CD4-positive, alpha-beta T cell (primary cell): ENCODE results near the gene MIEF2. TPM values are rescaled to one million over a fixed set of nuclear protein-coding genes. Genes with fewer than 3 reads are reported as not detected.
"Not testable (repeated sequence)": the region's sequence is repeated elsewhere in the genome, so short reads cannot be mapped to it uniquely, and the experiment has no call there.

ENCODE experiments used
- ATAC-seq: fragments of 200-7000 bp; cut with Tn5 transposase; one replicate; pipeline ENCODE4 v1.10.0; 2022; ENCODE audit warnings: mild to moderate bottlenecking; ENCODE audit not compliant: poor library complexity
- CTCF ChIA-PET: fragments of 350-600 bp; sonication (Branson Sonifier 250); formaldehyde crosslinking; loops from one replicate; lab custom pipeline; 2021; ENCODE audit warnings: antibody characterized with exemption, inconsistent platforms; lab: Charles Lee
- POLR2A ChIA-PET: fragments of 350-600 bp; sonication (Branson Sonifier 250); formaldehyde crosslinking; loops from one replicate; lab custom pipeline; 2021; ENCODE audit warnings: antibody characterized with exemption, inconsistent platforms; lab: Charles Lee
- DNase-seq, 14 experiments: peaks; one replicate each; pipeline ENCODE4 v3.0.0-alpha.2; 2013 to 2020; ENCODE audit warnings: mixed read lengths in 2 of 14
- H3K27ac ChIP-seq, 2 donors: one replicate each; pipeline versions ENCODE4 v1.5.1 to v1.7.0; 2013; ENCODE audit warnings: low read length in 2 of 2, low read depth in 1 of 2, mild to moderate bottlenecking in 1 of 2
- H3K27me3 ChIP-seq, 2 experiments: 1 replicate in 1 of 2; 2 replicates in 1 of 2; pipeline versions ENCODE4 v1.6.1 to v1.7.0; 2013; ENCODE audit warnings: low read length in 2 of 2, control low read depth in 1 of 2, mild to moderate bottlenecking in 1 of 2, moderate library complexity in 1 of 2; ENCODE audit not compliant: insufficient read depth in 2 of 2, control insufficient read depth in 1 of 2
- H3K36me3 ChIP-seq: one replicate; pipeline ENCODE4 v1.6.1; 2013; ENCODE audit warnings: low read length, control low read depth; ENCODE audit not compliant: insufficient read depth
- H3K4me1 ChIP-seq: one replicate; pipeline ENCODE4 v1.6.1; 2013; ENCODE audit warnings: low read length, control low read depth; ENCODE audit not compliant: insufficient read depth
- H3K4me3 ChIP-seq: one replicate; pipeline ENCODE4 v1.5.1; 2013; ENCODE audit warnings: mild to moderate bottlenecking, low read length, moderate library complexity
- H3K9me3 ChIP-seq, 2 experiments: 1 replicate in 1 of 2; 2 replicates in 1 of 2; pipeline versions ENCODE4 v1.6.1 to v1.7.0; 2013; ENCODE audit warnings: low read length in 2 of 2, mild to moderate bottlenecking in 2 of 2, control low read depth in 1 of 2, moderate library complexity in 1 of 2; ENCODE audit not compliant: control insufficient read depth in 1 of 2, insufficient read depth in 1 of 2
- H3K27ac Mint-ChIP-seq: one replicate; pipeline ENCODE4 v1.8.0; 2020; ENCODE audit warnings: mixed read lengths
- H3K27me3 Mint-ChIP-seq: one replicate; pipeline ENCODE4 v1.8.0; 2021; ENCODE audit warnings: mixed read lengths
- H3K36me3 Mint-ChIP-seq: one replicate; pipeline ENCODE4 v1.8.0; 2021; ENCODE audit warnings: low read depth, mixed read lengths
- H3K4me1 Mint-ChIP-seq: one replicate; pipeline ENCODE4 v1.8.0; 2021; ENCODE audit warnings: low read depth, mixed read lengths
- H3K4me3 Mint-ChIP-seq: one replicate; pipeline ENCODE4 v1.8.0; 2020; ENCODE audit warnings: mild to moderate bottlenecking, mixed read lengths
- H3K9me3 Mint-ChIP-seq: one replicate; pipeline ENCODE4 v1.8.0; 2020; ENCODE audit warnings: mixed read lengths
- CTCF ChIP-seq: fragments of 200-600 bp; IDR thresholded peaks from one replicate; pipeline ENCODE4 v1.8.0; 2022; ENCODE audit warnings: antibody characterized with exemption, mild to moderate bottlenecking
- intact Hi-C, 2 experiments: fragments of 100-400 bp; cut with DNase I in 1 of 2; cut with micrococcal nuclease in 1 of 2; formaldehyde crosslinking; loops; one replicate each; pipeline versions ENCODE4 v1.15.1 to v1.9.0; 2023 to 2025; cut with DNase I, micrococcal nuclease
- polyA plus RNA-seq, 2 donors: library from polyadenylated mRNA; unstranded; fragments of 120-200 nt; gene quantifications; one replicate each; pipeline ENCODE4 v1.2.1, GENCODE V29; 2013
- total RNA-seq, 174 experiments: library from RNA in 2 of 174; stranded (reverse) in 2 of 174; gene quantifications; one replicate each; pipeline ENCODE4 v1.2.3 and lab custom pipeline; 2021 to 2026

MIEF2 gene
- total RNA-seq (10 to 100 TPM; 10.7 to 14.3 TPM), total RNA-seq (lab: John Stamatoyannopoulos, UW) (0.97 to 27.5 (median 11.5) reads per million in 172 experiments)
- 5.4 TPM for polyA plus RNA-seq (2013, experiment 1 of 2)
- polyA plus RNA-seq (2013, experiment 2 of 2) = 6.1 TPM

- TF ChIP-seq CTCF = no peak
- no peaks in the 10 kb centered on the region for H3K9me3 Mint-ChIP-seq
- peak within 1 kb of the TSS; percentile 90 for H3K27ac Mint-ChIP-seq
- H3K4me3 ChIP-seq = peak within 1 kb of the TSS; percentile 78
- H3K27me3 ChIP-seq = no peaks in the 10 kb centered on the region
- intact Hi-C loops = loop anchor here (1.0 to 2.0 kb wide), 3 partner anchors 35 to 102 kb away; partner anchors contain the start of genes SMCR8 (in 2 of the 2), LLGL1 (in 1 of the 2) and SHMT1 (in 1 of the 2)
- no peaks in the 10 kb centered on the region for H3K9me3 ChIP-seq
- CTCF ChIA-PET = no interaction called here
- DNase-seq = peak; percentile 83 to 95 (median 90)
- no peaks in the 10 kb centered on the region for H3K27me3 Mint-ChIP-seq
- peak within 1 kb of the TSS; percentile 82 to 85 for H3K27ac ChIP-seq
- H3K4me3 Mint-ChIP-seq = peak within 1 kb of the TSS; percentile 93
- H3K36me3 ChIP-seq = peaks cover 34% of the 10 kb centered on the region
- peaks cover 48% of the 10 kb centered on the region for H3K4me1 Mint-ChIP-seq
- ATAC-seq = peak; percentile 91
- peaks cover 16% of the 10 kb centered on the region for H3K36me3 Mint-ChIP-seq
- H3K4me1 ChIP-seq = peaks cover 65% of the 10 kb centered on the region
- POLR2A ChIA-PET = interaction anchor here (1.1 to 3.1 kb wide), 4 partner anchors 13 to 77 kb away, joined by 4 to 14 read pairs (median 8); partner anchors contain the start of genes ALKBH5, SMCR8 and TOP3A
Measured at GRCh38 chr17:18260332-18261145, at the start of gene MIEF2. TSS of gene MIEF2 (plus strand) at chr17:18260662. CDS start at chr17:18262721, 2,059 bp downstream.

- Histone ChIP-seq H3K9me3 (no peaks in the 10 kb centered on the region), H3K4me1 (no peaks in the 10 kb centered on the region), H3K36me3 (peaks cover 24% of the 10 kb centered on the region), H3K27me3 (no peaks in the 10 kb centered on the region), H3K27ac (no peak overlapping the region), H3K4me3 (no peak overlapping the region)
- no peaks in the 10 kb centered on the region for H3K27me3 Mint-ChIP-seq
- ChIA-PET POLR2A (interaction anchor here (0.6 kb wide), 1 partner anchor 16 kb away, joined by 3 read pairs; no protein-coding TSS in a partner anchor), CTCF (no interaction called here)
- H3K27ac Mint-ChIP-seq = no peak overlapping the region
- ATAC-seq (no peak), DNase-seq (no peak)
- intact Hi-C loops = no loop called here
- no peaks in the 10 kb centered on the region for H3K4me1 Mint-ChIP-seq
- H3K9me3 Mint-ChIP-seq = no peaks in the 10 kb centered on the region
- no peak overlapping the region for H3K4me3 Mint-ChIP-seq
- no peak for TF ChIP-seq CTCF
- peaks cover 23% of the 10 kb centered on the region for H3K36me3 Mint-ChIP-seq
Measured at GRCh38 chr17:18213666-18214270, 46.7 kb upstream of the MIEF2 start.

- intact Hi-C loops = loop anchor here (2.0 to 5.0 kb wide), 2 partner anchors 35 to 76 kb away; partner anchors contain the start of gene ALKBH5 (in 1 of the 2)
- H3K27me3 ChIP-seq, H3K27me3 Mint-ChIP-seq, DNase-seq, ATAC-seq, H3K36me3 Mint-ChIP-seq, H3K36me3 ChIP-seq, H3K4me1 ChIP-seq, H3K9me3 ChIP-seq, H3K27ac ChIP-seq, H3K4me1 Mint-ChIP-seq, H3K9me3 Mint-ChIP-seq, H3K4me3 ChIP-seq, H3K27ac Mint-ChIP-seq, H3K4me3 Mint-ChIP-seq: not testable (repeated sequence)
- ChIA-PET CTCF (interaction anchor here (0.7 to 1.7 kb wide), 7 partner anchors 10 to 788 kb away, joined by 3 to 5 read pairs (median 3); partner anchors contain the start of genes ALKBH5 and FAM83G), POLR2A (interaction anchor here (0.6 kb wide), 1 partner anchor 47 kb away, joined by 3 read pairs; no protein-coding TSS in a partner anchor)
Measured at GRCh38 chr17:18216906-18217305, 43.6 kb upstream of the MIEF2 start.
